Ascending aorta (tissue), 2 donors: ENCODE data around the gene PEG3. TPM values are rescaled to one million over a fixed set of nuclear protein-coding genes. Genes with fewer than 3 reads are reported as not detected.

Source experiments
- DNase-seq, 2 donors: peaks; one replicate each; pipeline ENCODE4 v3.0.0-alpha.2; 2019; ENCODE audit warnings: low spot score in 2 of 2
- H3K27ac ChIP-seq, 2 donors: fragments of 200-600 bp; sonication (generic); one replicate each; pipeline ENCODE4 v1.5.1; 2016 to 2017; ENCODE audit warnings: mild to moderate bottlenecking in 1 of 2
- H3K27me3 ChIP-seq: fragments of 200-600 bp; sonication (generic); one replicate; pipeline ENCODE4 v1.5.1; 2017
- H3K36me3 ChIP-seq, 2 donors: fragments of 200-600 bp; sonication (generic); one replicate each; pipeline ENCODE4 v1.5.1; 2016
- H3K4me1 ChIP-seq, 2 donors: fragments of 200-600 bp; sonication (generic); one replicate each; pipeline ENCODE4 v1.5.1; 2016 to 2017; ENCODE audit warnings: mild to moderate bottlenecking in 1 of 2
- H3K4me3 ChIP-seq, 2 donors: fragments of 200-600 bp; sonication (generic); one replicate each; pipeline ENCODE4 v1.5.1; 2016 to 2017; ENCODE audit warnings: mild to moderate bottlenecking in 1 of 2
- H3K9me3 ChIP-seq, 2 donors: fragments of 200-600 bp; sonication (generic); one replicate each; pipeline ENCODE4 v1.5.1; 2016
- CTCF ChIP-seq, 3 experiments: fragments of 200-600 bp in 2 of 3; fragments of 450-650 bp in 1 of 3; sonication (generic) in 2 of 3; IDR thresholded peaks; one replicate each; pipeline ENCODE4 v1.5.1; 2016 to 2019; ENCODE audit warnings: antibody characterized with exemption in 3 of 3, mild to moderate bottlenecking in 1 of 3, moderate library complexity in 1 of 3
- intact Hi-C: fragments of 100-400 bp; cut with DNase I; formaldehyde crosslinking; loops from one replicate; pipeline ENCODE4 v1.15.1; 2023
- total RNA-seq: library from RNA; depleted of rRNA; stranded (reverse); fragments of >200 nt; gene quantifications from one replicate; pipeline ENCODE4 v1.1.0, GENCODE V29; 2016

PEG3 gene
- total RNA-seq, 1 donor from 2014 or later: 6.1 TPM

- Histone ChIP-seq H3K9me3 (no peaks in the 10 kb centered on the region), H3K4me1 (no peaks in the 10 kb centered on the region), H3K4me3 (no peak overlapping the region), H3K36me3 (peaks cover 0 to 39% of the 10 kb centered on the region in 2 donors), H3K27me3 (no peaks in the 10 kb centered on the region), H3K27ac (no peak overlapping the region)
- intact Hi-C loops: no loop called here
- TF ChIP-seq CTCF (IDR thresholded peaks at IDR 0.05): no peak
- DNase-seq: no peak
Observed at GRCh38 chr19:56823417-56823816, 17.1 kb downstream of the PEG3 start.

GRCh38 chr19:56822755-56823154, 17.8 kb downstream of the PEG3 start:
- peaks cover 0 to 41% of the 10 kb centered on the region in 2 donors for H3K36me3 ChIP-seq
- no peaks in the 10 kb centered on the region for H3K9me3 ChIP-seq
- intact Hi-C loops: no loop called here
- no peak overlapping the region for H3K27ac ChIP-seq
- H3K27me3 ChIP-seq: no peaks in the 10 kb centered on the region
- no peaks in the 10 kb centered on the region for H3K4me1 ChIP-seq
- no peak for DNase-seq
- no peak overlapping the region for H3K4me3 ChIP-seq
- no peak for TF ChIP-seq CTCF (IDR thresholded peaks at IDR 0.05)

GRCh38 chr19:56821675-56822074, 18.9 kb downstream of the PEG3 start:
- Histone ChIP-seq H3K27ac (no peak overlapping the region), H3K4me1 (no peaks in the 10 kb centered on the region), H3K4me3 (no peak overlapping the region), H3K36me3 (peaks cover 0 to 52% of the 10 kb centered on the region in 2 donors), H3K27me3 (no peaks in the 10 kb centered on the region), H3K9me3 (no peaks in the 10 kb centered on the region)
- intact Hi-C loops: no loop called here
- no peak for DNase-seq
- TF ChIP-seq CTCF (IDR thresholded peaks at IDR 0.05): no peak

GRCh38 chr19:56821209-56821608, 19.3 kb downstream of the PEG3 start:
- no peaks in the 10 kb centered on the region for H3K27me3 ChIP-seq
- DNase-seq: no peak
- H3K27ac ChIP-seq: no peak overlapping the region
- intact Hi-C loops: no loop called here
- TF ChIP-seq CTCF (IDR thresholded peaks at IDR 0.05): no peak
- no peak overlapping the region for H3K4me3 ChIP-seq
- H3K9me3 ChIP-seq: no peaks in the 10 kb centered on the region
- no peaks in the 10 kb centered on the region for H3K4me1 ChIP-seq
- peaks cover 0 to 57% of the 10 kb centered on the region in 2 donors for H3K36me3 ChIP-seq

GRCh38 chr19:56819166-56819565, 21.4 kb downstream of the PEG3 start:
- TF ChIP-seq CTCF (IDR thresholded peaks at IDR 0.05): no peak
- H3K4me1 ChIP-seq: no peaks in the 10 kb centered on the region
- no peak overlapping the region for H3K4me3 ChIP-seq
- H3K27ac ChIP-seq: no peak overlapping the region
- no peaks in the 10 kb centered on the region for H3K9me3 ChIP-seq
- H3K27me3 ChIP-seq: no peaks in the 10 kb centered on the region
- no peak for DNase-seq
- intact Hi-C loops: no loop called here
- peaks cover 0 to 65% of the 10 kb centered on the region in 2 donors for H3K36me3 ChIP-seq

- DNase-seq: no peak
- Histone ChIP-seq H3K27ac (no peak overlapping the region), H3K27me3 (no peaks in the 10 kb centered on the region), H3K4me3 (no peak overlapping the region), H3K36me3 (peaks cover 0 to 38% of the 10 kb centered on the region in 2 donors), H3K4me1 (no peaks in the 10 kb centered on the region), H3K9me3 (no peaks in the 10 kb centered on the region)
- no peak for TF ChIP-seq CTCF (IDR thresholded peaks at IDR 0.05)
- intact Hi-C loops: no loop called here
Observed at GRCh38 chr19:56814656-56815055, 25.9 kb downstream of the PEG3 start.
